ENCODE results near the gene ZMIZ2. TPM values are rescaled to one million over a fixed set of nuclear protein-coding genes. Genes with fewer than 3 reads are reported as not detected.
"Not testable (repeated sequence)": the region's sequence is repeated elsewhere in the genome, so short reads cannot be mapped to it uniquely, and the experiment has no call there.

The ZMIZ2 gene
- total RNA-seq: 10 to 100 TPM; 43.1 to 57.7 (median 49.8) TPM

GRCh38 chr7:44748045-44748947 is at the start of gene ZMIZ2:
TSS of gene ZMIZ2 (plus strand) at chr7:44748847. CDS start at chr7:44756250, 7,403 bp downstream.
- 5 to 6% methylated on average over 10 to 14 of the region's 92 CpGs for WGBS, 2 donors
- H3K36me3 ChIP-seq: no peaks in the 10 kb centered on the region
- peaks cover 12 to 30% of the 10 kb centered on the region in 2 donors for H3K4me1 ChIP-seq
- no peaks in the 10 kb centered on the region for H3K9me3 ChIP-seq
- TF ChIP-seq POLR2A (IDR thresholded peaks at IDR 0.05) (peak; percentile 13 to 85), CTCF (IDR thresholded peaks at IDR 0.05) (no peak)
- intact Hi-C loops (cut with DNase I): loop anchor here (5.0 kb wide), 2 partner anchors 49 to 161 kb away; partner anchors contain the start of gene PPIA
- H3K27ac ChIP-seq: peak within 1 kb of the TSS; percentile 95 to 98 (median 98)
- H3K27me3 ChIP-seq: no peaks in the 10 kb centered on the region
- peak within 1 kb of the TSS; percentile 53 to 78 (median 78) for H3K4me3 ChIP-seq (replicated peaks in 1 of 3)
- peak; percentile 93 for DNase-seq

- intact Hi-C loops (cut with DNase I); DNase-seq; H3K27me3 ChIP-seq; H3K9me3 ChIP-seq; H3K4me3 ChIP-seq (replicated peaks in 1 of 3): not testable (repeated sequence)
- Histone ChIP-seq H3K36me3 (peaks cover 43 to 51% of the 10 kb centered on the region in 2 donors), H3K4me1 (peaks cover 18 to 27% of the 10 kb centered on the region in 2 donors), H3K27ac (peak overlapping the region in 1 of 3 donors; percentile 36)
- 91 to 94% methylated on average over 2 of the region's 2 CpGs for WGBS, 2 donors
These were observed 49.0 kb upstream of the ZMIZ2 start for GRCh38 chr7:44699598-44699997.

GRCh38 chr7:44700322-44700721 is 48.3 kb upstream of the ZMIZ2 start:
- Histone ChIP-seq H3K4me1 (peaks cover 18 to 27% of the 10 kb centered on the region in 2 donors), H3K36me3 (peaks cover 37 to 45% of the 10 kb centered on the region in 2 donors), H3K4me3 (replicated peaks in 1 of 3) (no peak overlapping the region), H3K27me3 (no peaks in the 10 kb centered on the region), H3K27ac (peak overlapping the region in 2 of 3 donors; percentile 36), H3K9me3 (no peaks in the 10 kb centered on the region)
- TF ChIP-seq POLR2A (IDR thresholded peaks at IDR 0.05): no peak
- TF ChIP-seq CTCF (IDR thresholded peaks at IDR 0.05): no peak
- intact Hi-C loops (cut with DNase I): no loop called here
- 87% methylated on average over 7 of the region's 8 CpGs for WGBS, 2 donors
- no peak for DNase-seq

GRCh38 chr7:44703391-44703790 is 45.3 kb upstream of the ZMIZ2 start:
- WGBS, 2 donors: 95 to 96% methylated on average over 10 of the region's 10 CpGs
- peaks cover 27 to 28% of the 10 kb centered on the region in 2 donors for H3K36me3 ChIP-seq
- H3K4me1 ChIP-seq: peaks cover 25 to 36% of the 10 kb centered on the region in 2 donors
- DNase-seq; intact Hi-C loops (cut with DNase I); H3K27ac ChIP-seq; H3K4me3 ChIP-seq (replicated peaks in 1 of 3); H3K27me3 ChIP-seq; H3K9me3 ChIP-seq: not testable (repeated sequence)

- TF ChIP-seq CTCF (IDR thresholded peaks at IDR 0.05): no peak
- no peak for TF ChIP-seq POLR2A (IDR thresholded peaks at IDR 0.05)
- H3K4me3 ChIP-seq (replicated peaks in 1 of 3): no peak overlapping the region
- intact Hi-C loops (cut with DNase I): no loop called here
- H3K27me3 ChIP-seq: no peaks in the 10 kb centered on the region
- peaks cover 28 to 29% of the 10 kb centered on the region in 2 donors for H3K36me3 ChIP-seq
- peaks cover 25 to 36% of the 10 kb centered on the region in 2 donors for H3K4me1 ChIP-seq
- H3K27ac ChIP-seq: no peak overlapping the region
- DNase-seq: no peak
- no peaks in the 10 kb centered on the region for H3K9me3 ChIP-seq
- WGBS, 2 donors: 95 to 100% methylated on average over 1 of the region's 1 CpG
These were observed 44.7 kb upstream of the ZMIZ2 start for GRCh38 chr7:44703921-44704320.

GRCh38 chr7:44705434-44705833 is 43.2 kb upstream of the ZMIZ2 start:
- Histone ChIP-seq H3K36me3 (peaks cover 28 to 30% of the 10 kb centered on the region in 2 donors), H3K4me1 (peaks cover 23 to 32% of the 10 kb centered on the region in 2 donors), H3K27ac (no peak overlapping the region), H3K9me3 (no peaks in the 10 kb centered on the region), H3K4me3 (replicated peaks in 1 of 3) (no peak overlapping the region), H3K27me3 (no peaks in the 10 kb centered on the region)
- DNase-seq: no peak
- TF ChIP-seq CTCF (IDR thresholded peaks at IDR 0.05) (no peak), POLR2A (IDR thresholded peaks at IDR 0.05) (no peak)
- intact Hi-C loops (cut with DNase I): no loop called here
- WGBS, 2 donors: 96 to 99% methylated on average over 3 of the region's 3 CpGs

Data from thyroid gland (tissue), 4 donors.